ELR (cell line): Measurements from ENCODE around the gene NELL1.

Source experiments
- DNase-seq: peaks from one replicate; pipeline ENCODE4 v3.0.0-alpha.2; 2015; ENCODE audit warnings: low read depth

NELL1 gene

DNA sequence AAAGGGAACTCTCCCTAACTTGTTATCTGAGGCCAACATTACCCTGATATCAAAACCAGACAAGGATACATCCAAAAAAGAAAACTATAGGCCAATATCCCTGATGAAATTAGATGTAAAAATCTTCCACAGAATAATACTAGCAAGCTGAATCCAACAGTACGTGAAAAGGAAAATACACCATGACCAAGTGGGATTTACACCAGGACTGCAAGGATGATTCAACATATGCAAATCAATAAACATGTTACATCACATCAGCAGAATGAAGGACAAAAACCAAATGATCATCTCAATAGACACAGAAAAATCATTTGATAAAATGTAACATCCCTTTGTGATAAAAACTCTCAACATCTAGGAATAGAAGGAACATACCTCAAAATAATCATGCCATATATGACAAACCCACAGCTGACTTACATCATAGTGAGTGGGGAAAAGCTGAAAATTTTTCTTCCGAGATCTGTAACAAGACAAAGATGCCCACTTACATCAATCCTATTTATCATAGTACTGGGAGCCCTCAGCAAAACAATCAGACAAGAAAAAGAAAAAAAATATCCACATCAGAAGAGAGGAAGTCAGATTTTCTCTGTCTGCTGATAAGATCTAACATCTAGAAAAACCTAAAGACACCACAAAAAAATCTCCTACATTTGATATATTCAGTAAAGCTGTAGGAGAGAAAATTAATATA, 820.2 kb downstream of the NELL1 start:
- DNase-seq, result no peak

DNA sequence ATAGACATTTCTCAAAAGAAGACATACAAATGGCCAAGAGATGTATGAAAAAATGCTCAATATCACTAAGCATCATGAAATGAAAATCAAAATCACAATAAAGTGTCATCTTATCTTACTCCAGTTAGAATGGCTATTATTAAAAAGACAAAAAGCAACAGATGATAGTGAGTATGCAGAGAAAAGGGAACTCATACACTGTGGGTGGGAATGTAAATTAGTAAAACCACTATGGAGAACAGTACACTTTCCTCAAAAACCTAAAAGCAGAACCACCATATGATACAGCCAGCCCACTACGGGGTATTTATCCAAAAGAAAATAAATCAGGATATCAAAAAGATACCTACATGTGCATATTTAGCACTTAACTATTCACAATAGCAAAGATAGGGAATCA, 823.5 kb downstream of the NELL1 start:
- no peak for DNase-seq

DNA sequence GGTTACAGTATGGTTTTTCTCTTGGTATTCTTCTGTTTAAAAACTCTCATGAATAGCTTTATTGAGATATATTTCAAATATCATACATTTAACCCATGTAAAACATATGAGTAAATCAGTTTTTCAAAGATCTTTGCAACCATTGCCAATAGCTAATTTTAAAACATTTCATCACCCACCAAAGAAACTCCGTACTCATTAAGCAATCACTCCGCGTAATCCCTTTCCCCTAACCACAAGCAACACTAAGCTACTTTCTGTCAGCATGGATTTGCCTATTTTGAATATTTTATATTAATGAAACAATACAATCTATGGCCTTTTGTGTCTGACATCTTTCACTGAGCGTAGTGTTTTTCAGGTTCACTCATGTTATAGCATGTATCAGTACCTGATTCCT, 825.6 kb downstream of the NELL1 start:
- no peak for DNase-seq

DNA sequence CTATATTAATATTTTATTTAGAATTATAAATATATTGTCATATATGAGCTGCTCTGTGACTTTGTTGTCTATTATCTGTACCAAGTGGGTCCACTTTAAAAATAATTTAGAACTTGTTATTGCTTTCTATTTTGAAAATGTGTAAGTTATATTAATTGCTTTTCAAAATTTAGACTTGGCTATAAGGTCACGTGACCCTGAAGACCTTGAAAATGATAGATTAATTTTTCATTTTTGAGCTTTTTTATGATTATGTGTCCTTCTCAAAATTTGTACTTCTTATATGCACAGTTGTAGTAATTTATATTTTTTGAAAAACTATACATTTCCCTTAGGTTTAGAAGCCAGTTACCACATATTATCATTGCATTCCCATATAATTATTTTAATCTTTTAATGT, 826.5 kb downstream of the NELL1 start:
- DNase-seq, result no peak

DNA sequence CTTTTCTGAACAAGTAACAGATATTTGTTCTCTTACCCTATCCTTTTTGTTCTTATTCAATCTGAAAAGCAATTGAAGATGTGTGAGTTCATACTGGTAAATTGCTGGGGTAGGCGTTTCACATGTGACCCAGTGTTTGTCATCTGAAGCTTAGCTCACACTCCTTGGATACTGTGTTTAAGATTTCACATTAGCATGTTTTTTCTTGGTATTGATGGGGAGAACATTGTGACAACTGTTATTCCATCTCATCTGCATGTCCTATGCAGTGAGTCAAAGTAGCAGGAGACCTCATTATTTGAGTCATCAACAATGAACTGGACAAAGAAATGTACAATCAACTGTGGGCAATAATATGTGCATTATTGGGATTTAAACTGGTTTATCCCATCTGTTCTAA, 831.9 kb downstream of the NELL1 start:
- DNase-seq, result no peak

DNA sequence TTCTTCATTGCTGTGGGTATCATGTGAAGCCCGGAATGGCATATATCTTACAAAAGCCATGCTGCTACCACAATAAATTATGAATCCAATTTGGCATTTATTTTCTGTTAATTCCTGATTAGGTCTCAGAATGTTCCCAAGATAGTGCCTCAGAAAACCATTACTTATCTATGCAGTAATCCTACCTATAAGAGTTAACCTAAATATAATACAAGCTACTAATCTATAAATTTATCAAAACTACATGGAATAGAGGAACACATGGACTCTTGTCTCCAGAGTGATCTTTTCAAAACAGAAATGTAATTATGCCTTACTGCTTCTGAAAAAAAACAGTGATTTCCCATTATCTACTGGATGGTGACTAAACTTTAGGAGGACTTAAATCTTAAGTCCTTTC, 835.7 kb downstream of the NELL1 start:
- no peak for DNase-seq

DNA sequence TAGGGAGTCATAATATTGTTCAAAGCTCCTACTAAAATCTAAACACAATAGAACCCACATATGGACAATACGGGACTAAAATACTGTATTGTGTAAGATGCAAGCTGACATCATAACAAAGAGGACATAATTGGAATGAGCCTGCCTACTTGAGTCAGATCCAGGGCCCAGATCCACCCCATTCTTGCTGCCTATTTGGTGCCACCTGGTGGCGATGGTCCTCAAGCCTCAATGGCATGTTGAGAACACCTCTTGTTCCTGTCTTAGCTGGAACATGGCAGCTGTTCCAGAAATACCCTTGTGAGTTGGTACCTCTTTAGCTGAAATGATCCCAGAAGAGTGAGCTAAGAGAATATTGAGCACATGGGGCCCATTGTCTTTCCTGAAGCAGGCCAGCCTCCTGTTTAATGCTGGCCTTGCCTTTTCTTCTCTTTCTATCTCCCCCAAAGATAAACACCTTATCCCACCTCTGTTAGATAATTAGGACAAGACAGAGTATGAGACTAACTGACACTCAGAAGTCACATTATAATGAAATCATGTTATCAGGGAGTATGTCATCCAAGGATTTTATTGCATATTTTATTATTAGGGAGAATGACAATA, 842.6 kb downstream of the NELL1 start:
- peak; percentile 23 for DNase-seq

DNA sequence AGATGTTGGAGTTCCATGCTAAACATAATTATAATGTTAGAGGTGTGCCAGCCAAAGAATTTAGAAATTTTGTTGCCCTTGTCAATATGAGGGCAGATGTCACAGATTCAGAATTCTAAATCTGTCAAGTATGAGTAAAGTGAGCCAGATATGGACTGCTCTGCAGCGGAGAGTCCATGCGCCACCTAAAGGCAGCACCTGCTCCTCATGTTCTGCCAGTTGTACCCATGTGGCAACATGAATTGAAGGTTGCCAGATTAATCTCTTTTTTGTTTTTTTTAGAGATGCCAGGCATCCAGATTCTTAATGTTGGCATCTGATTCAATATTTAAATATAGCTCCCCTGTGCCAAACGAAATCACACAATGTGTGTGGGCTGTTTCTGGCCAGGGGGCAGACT, 844.9 kb downstream of the NELL1 start:
- DNase-seq, result no peak

DNA sequence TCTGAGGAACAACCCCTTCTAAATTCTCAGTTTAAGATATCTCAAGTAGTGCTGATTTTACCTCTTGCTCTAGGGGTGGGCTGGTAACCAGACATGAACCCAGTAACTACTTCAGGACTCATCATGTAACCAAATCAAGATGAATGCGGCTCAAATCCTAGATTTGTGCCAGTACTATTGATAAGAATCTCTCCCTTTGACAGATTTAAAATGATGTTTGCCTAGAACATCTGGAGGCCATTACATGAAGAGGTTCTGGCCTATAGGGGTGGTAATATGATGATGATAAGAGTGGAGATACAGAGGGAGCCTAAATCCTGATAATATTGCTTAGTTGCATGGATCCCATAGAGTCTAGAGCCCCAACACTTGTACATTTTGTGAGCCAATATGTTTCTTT, 850.9 kb downstream of the NELL1 start:
- DNase-seq, result no peak

DNA sequence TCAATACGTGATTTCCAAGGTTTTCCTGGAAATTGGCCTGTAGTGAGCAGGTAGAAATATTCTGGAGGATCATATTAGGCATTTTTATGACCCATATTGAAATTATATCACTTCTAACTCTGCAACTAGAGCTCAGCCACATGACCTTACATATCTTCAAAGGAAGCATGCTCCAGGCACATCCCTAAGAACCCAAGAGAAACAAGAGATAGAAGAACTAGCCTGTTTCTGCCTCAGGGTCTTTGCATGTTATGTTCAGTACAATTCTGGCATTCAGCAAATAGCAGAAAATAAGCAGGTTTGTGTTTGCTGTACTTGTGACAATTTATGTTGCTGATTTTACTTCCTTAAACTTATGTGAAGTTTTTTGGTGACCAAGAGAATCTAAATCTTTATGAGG, 859.8 kb downstream of the NELL1 start:
- no peak for DNase-seq

DNA sequence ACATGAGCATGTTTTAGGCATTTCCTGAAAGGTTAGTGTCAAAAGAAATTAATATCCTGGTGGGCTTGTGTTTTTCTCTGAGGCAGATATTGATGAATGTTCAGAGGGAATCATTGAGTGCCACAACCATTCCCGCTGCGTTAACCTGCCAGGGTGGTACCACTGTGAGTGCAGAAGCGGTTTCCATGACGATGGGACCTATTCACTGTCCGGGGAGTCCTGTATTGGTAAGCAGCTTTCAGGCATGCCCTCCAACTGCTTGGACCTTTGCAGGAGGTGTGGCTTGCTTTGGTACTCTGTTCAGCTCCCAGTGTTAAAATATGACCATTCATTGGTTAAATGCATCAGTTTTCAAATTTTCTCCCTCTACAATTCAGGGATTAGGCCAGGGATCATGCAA, 864.9 kb downstream of the NELL1 start:
- no peak for DNase-seq

DNA sequence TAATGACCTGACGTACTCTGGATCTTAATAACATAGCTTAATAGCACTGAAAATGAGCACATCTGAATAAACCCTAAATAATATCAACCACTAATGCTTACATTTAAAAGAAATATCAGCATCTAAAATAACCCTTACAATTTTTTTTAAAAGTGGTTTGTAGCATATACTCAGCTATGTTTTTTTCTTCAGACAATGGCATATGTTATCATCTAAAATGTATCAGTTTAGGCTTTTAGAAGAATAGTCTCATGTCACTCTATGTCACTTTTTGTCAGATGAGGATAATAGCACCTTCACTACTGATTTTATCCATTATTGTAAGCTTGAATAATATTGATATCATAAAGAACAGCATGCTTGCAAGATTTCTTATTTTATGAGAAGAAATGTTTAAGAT, 868.6 kb downstream of the NELL1 start:
- no peak for DNase-seq

DNA sequence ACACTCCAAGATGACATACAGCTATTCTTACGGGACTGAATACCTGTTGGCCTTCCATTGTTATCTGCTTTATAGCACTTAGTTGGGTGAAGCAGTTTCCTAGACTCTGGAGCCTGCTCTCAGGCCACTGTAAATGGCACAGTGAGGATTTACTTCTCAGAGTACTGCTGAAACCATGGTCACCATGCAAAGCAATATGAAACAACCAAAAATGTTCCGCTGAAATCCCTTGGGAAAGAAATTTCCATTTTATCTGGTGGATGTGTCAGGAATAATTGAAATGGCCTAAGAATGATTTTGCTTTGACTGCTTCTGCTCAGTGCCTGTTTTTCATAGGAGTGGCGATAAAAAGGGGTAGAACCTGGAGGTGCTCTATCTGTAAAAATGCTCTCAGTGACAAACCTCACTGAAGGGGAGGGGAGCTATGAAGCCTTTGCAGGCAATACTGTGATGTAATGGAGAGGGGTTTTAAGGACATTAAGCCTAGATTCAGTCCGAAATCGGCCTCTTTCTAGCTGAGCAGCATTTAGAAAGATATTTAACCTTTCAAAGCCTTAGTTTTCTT, 871.9 kb downstream of the NELL1 start:
- no peak for DNase-seq

DNA sequence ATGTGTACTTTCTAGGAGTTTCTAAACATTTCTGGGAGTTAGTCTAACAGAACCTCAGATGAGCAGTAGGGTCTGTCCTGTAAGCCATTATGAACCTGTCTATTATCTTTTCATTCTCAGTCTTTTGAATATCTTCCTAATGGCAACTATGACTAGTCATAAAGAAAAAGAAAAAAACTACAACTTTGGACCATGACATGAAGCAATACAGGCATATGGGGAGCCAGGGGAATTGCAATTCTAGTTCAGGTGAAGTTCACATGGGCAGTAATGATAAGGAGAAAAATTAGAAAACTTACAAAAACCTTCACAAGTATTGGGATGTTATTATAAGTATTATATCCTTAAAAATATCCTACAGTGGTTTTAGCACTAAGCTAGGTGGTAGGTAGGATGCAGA, 874.5 kb downstream of the NELL1 start:
- DNase-seq, result no peak

DNA sequence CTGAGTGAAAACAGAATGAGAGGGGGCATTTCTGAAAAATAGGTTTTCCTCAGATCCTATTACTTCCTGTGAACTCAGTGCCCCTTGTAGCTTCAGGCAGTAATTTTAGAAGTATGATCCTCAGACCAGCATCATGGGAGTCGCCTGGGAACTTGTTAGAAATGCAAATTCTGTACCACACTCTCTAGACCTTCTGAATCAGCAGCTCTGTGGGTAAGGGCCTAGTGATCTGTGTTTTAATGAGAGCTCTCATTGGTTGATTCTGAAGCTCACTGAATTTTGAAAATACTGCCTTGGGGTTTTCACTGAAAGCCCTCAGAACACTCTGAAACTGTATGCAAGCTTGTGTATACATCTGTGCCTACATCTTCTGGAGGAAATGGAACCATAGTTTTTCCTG, 876.3 kb downstream of the NELL1 start:
- no peak for DNase-seq

DNA sequence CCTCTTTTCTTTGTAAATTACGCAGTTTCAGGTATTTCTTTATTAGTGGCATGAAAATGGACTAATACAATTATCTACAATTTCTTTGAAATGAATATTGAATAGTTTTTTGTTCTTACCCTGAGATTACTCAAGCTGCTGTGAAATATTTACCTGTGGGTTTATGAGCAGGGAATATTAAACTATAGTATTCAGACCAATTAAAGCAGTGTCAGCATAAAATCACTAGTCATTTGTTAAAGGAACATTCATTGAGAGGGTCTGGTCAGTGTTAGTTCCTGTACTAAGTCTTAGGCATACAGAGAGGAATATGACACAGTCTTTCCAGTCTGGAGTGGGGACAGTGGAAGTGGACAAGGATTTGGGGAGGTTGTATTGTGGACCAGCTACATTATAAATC, 877.3 kb downstream of the NELL1 start:
- DNase-seq, result no peak

DNA sequence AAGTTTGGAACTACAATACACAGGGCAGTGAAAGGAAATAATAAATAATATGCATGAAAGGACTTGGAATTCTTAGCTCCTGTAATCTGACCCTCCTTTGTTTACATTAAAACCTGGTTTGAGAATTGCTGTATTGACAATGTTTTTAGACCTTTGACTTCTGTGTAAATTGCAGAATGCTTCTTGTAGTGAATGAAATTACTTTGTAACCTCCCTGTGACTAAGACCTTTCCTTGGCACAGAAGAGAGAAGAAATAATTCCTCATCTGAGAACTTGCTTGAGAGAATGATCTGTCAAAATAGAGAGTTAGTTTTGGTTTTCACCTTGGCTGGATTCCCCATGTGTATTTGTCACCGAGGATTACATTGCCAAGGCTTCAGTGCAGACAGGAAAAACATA, 883.5 kb downstream of the NELL1 start:
- DNase-seq, result no peak

DNA sequence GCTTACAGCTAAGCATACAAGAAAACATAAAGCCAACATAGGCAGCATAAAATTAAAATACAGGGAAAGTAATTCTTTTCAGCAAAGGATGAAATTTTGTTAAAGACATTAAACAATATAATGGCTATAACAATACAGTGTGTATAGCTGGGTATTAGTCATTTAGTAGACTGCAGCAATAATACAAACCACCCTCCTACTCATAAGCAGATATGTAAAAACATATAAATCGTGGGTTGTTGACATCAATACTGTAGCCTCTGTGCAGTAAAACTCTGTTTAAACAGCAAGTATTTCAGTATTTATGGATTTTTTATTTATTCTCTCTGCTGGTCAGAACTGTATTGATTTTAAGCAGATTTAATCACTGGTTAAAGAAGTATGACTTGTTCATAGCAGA, 884.4 kb downstream of the NELL1 start:
- no peak for DNase-seq

DNA sequence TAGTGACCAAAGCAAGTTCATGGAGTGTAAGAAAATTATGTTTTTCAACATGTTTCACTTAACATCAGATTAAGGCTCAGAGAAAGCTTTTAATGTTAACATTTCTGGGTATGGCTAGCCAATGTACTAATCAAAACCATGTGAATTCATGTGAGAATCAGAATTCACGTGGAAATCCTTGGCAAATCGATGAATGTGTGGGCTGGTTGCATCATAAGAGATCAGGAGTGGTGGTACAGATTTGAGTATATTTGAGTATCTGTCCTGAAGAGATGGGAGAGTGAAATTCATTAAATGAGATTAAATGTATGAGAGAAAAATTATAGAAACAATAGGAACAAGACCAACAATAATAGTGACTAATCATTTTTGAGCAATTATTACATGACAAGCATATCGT, 884.9 kb downstream of the NELL1 start:
- DNase-seq, result no peak

DNA sequence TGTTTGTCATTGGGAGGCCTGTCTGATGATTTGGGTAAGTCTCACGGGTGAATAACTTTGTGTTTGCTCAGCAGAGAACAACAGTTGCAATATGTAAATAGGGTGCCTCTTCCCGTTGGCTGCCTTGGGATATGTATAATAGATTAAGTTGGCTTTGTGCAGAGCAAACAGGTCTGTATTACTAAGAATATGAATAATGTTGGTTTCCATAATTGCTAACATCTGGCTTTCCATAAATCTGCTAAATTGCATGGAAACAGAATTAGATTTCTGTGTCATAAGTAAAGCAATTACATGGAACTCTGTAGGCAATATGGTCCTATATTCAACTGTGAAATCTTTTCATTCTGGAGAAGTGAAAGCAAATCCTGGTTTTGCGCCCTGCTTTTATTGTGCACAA, 887.5 kb downstream of the NELL1 start:
- no peak for DNase-seq

DNA sequence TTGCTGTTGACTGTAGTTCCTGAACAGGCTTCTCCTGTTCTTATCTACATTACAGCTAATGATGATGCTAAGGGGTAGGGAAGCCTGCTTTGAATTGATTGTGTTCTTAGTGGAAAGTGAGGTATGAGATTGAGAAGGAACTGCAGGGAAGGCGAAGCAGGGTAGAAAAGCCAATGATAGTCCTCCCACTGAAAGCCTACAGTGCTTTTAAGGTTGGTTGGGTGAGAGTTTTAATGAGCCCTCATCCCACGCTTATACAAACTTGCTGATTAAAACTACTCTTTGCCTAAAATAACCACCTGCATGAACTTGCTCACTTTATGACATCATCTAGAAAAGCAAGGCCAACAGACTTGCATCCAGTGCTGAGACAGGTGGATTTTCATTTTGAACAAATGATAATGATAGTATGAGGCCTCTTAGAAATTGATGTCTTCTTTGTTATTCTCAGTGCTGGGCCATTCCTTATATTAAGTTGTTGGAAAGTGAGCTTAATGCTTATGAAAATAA, 891.1 kb downstream of the NELL1 start:
- no peak for DNase-seq

DNA sequence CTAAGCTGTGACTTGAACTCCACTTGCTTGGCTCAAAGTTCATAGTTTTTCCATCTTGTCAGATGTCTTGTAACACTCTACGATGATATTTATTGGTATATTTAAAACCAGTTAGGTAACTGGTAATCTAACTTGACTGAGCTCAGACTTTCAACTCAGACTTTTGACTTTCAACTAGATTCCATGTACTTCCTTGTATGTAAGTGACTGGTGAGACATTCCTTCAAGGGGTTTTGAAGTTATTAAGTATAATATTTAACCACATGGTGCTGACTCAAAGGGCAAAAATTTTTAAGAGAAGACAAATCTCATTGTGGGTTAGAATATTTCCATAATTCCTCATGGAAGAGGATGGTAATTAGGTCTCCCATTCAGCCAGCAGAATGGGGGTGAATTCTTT, 892.2 kb downstream of the NELL1 start:
- DNase-seq, result no peak

DNA sequence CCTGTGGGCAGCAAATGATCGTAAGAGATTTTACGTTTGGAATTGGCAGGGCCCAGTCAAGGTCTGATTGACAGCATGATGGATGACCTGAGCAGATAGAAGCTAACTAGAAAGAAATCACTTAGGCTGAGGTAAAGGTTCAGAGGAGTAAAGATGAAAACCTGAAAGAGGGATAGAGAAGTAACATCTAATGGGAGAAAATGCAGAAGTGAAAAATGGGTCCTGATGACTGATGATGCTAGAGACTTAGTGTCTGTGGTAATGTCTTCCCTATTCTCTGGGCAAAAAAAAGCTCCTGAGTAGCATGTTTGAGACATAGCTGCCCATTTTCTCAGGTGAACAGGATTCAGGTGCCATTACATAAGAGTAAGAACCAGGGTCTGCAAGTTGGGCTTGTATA, 894.7 kb downstream of the NELL1 start:
- DNase-seq, result no peak
